Lower leg skin (tissue), 3 donors: Measurements from ENCODE around the gene ADAT2.

Experiments used
- CTCF ChIP-seq, 3 donors: fragments of 450-650 bp; IDR thresholded peaks; one replicate each; pipeline ENCODE4 v1.5.1; 2016; ENCODE audit warnings: antibody characterized with exemption in 3 of 3, mild to moderate bottlenecking in 3 of 3, moderate library complexity in 2 of 3
- POLR2A ChIP-seq, 2 donors: fragments of 450-650 bp; IDR thresholded peaks; one replicate each; pipeline ENCODE4 v1.6.1; 2016 to 2017; ENCODE audit warnings: antibody characterized with exemption in 2 of 2, mild to moderate bottlenecking in 1 of 2, moderate library complexity in 1 of 2

- TF ChIP-seq POLR2A (IDR thresholded peaks at IDR 0.05), result no peak
- TF ChIP-seq CTCF (IDR thresholded peaks at IDR 0.05), result no peak
These were observed 8.6 kb downstream of the ADAT2 start for GRCh38 chr6:143441680-143442545.
